DOHH2 (cell line): ENCODE measurements around the gene WDFY4.

Source experiments
- H3F3A ChIP-seq: fragments of 200-600 bp; sonication (generic), shearing (Covaris generic); 2 replicates; pipeline ENCODE4 v1.6.0; 2016; ENCODE audit warnings: antibody characterized with exemption, mild to moderate bottlenecking; ENCODE audit not compliant: control insufficient read depth, insufficient read depth
- H3K27ac ChIP-seq: fragments of 200-600 bp; sonication (generic); 2 replicates; pipeline ENCODE4 v1.5.1; 2014; ENCODE audit warnings: low read depth, mild to moderate bottlenecking, low read length, moderate library complexity
- H3K27me3 ChIP-seq: fragments of 200-600 bp; sonication (generic); 2 replicates; pipeline ENCODE4 v1.6.1; 2014; ENCODE audit warnings: mild to moderate bottlenecking, low read length, mixed read lengths; ENCODE audit not compliant: control insufficient read depth
- H3K36me3 ChIP-seq: fragments of 200-600 bp; sonication (generic); 2 replicates; pipeline ENCODE4 v1.6.1; 2014; ENCODE audit warnings: mild to moderate bottlenecking, low read length, moderate library complexity, mixed read lengths; ENCODE audit not compliant: control insufficient read depth
- H3K4me1 ChIP-seq: fragments of 200-600 bp; sonication (generic); 2 replicates; pipeline ENCODE4 v1.6.1; 2014; ENCODE audit warnings: mild to moderate bottlenecking, low read length, mixed read lengths; ENCODE audit not compliant: control insufficient read depth
- H3K4me2 ChIP-seq: fragments of 200-600 bp; sonication (generic); 2 replicates; pipeline ENCODE4 v1.6.0; 2014; ENCODE audit warnings: mild to moderate bottlenecking, low read length, moderate library complexity
- H3K4me3 ChIP-seq: fragments of 200-600 bp; sonication (generic); 2 replicates; pipeline ENCODE4 v1.5.1; 2014; ENCODE audit warnings: mild to moderate bottlenecking, low read length, mixed read lengths
- H3K79me2 ChIP-seq: fragments of 200-600 bp; sonication (generic); 2 replicates; pipeline ENCODE4 v1.6.1; 2014; ENCODE audit warnings: mild to moderate bottlenecking, low read length, mixed read lengths; ENCODE audit not compliant: control insufficient read depth
- H3K9me2 ChIP-seq: fragments of 200-600 bp; sonication (generic); replicated peaks from 2 replicates; pipeline ENCODE4 v1.6.1; 2014; ENCODE audit warnings: mild to moderate bottlenecking, low read length, mixed read lengths; ENCODE audit not compliant: control insufficient read depth
- H3K9me3 ChIP-seq: fragments of 200-600 bp; sonication (generic); 2 replicates; pipeline ENCODE4 v1.6.1; 2014; ENCODE audit warnings: antibody characterized with exemption, low read length, mixed read lengths; ENCODE audit not compliant: control insufficient read depth, insufficient read depth
- H4K20me1 ChIP-seq: fragments of 200-600 bp; sonication (generic); 2 replicates; pipeline ENCODE4 v1.6.0; 2014; ENCODE audit warnings: low read depth, mild to moderate bottlenecking, antibody characterized with exemption, low read length, moderate library complexity; ENCODE audit not compliant: control insufficient read depth, insufficient read depth
- CTCF ChIP-seq: fragments of 200-600 bp; sonication (generic); IDR thresholded peaks from one replicate; pipeline ENCODE4 v1.5.1; 2014; ENCODE audit warnings: antibody characterized with exemption, mild to moderate bottlenecking, low read depth, low read length; ENCODE audit not compliant: poor library complexity, severe bottlenecking
- EZH2phosphoT487 ChIP-seq: fragments of 200-600 bp; sonication (generic); IDR thresholded peaks from 2 replicates; pipeline ENCODE4 v1.6.1; 2017; ENCODE audit warnings: borderline replicate concordance, mild to moderate bottlenecking, antibody characterized with exemption, low read length, moderate library complexity, mixed read lengths

Gene WDFY4

GRCh38 chr10:48778193-48778857, 93.7 kb downstream of the WDFY4 start:
- no peaks in the 10 kb centered on the region for H3K27me3 ChIP-seq

GRCh38 chr10:48779077-48779476, 94.4 kb downstream of the WDFY4 start:
- Histone ChIP-seq H3K27me3 (no peaks in the 10 kb centered on the region), H3K36me3 (peaks cover 78% of the 10 kb centered on the region)

More at GRCh38 chr10:48778193-48778857, 93.7 kb downstream of the WDFY4 start:
- no peaks in the 10 kb centered on the region for H3K79me2 ChIP-seq
- H3K4me3 ChIP-seq: no peak overlapping the region
- TF ChIP-seq CTCF (no peak), EZH2phosphoT487 (no peak)
- H3K4me1 ChIP-seq: no peaks in the 10 kb centered on the region
- H3K36me3 ChIP-seq: peaks cover 81% of the 10 kb centered on the region
- H4K20me1 ChIP-seq: no peaks in the 10 kb centered on the region
- H3K9me3 ChIP-seq: no peaks in the 10 kb centered on the region
- no peaks in the 10 kb centered on the region for H3F3A ChIP-seq
- no peak overlapping the region for H3K27ac ChIP-seq
- H3K9me2 ChIP-seq: no peaks in the 10 kb centered on the region
- H3K4me2 ChIP-seq: no peak overlapping the region

GRCh38 chr10:48779546-48780152, 95.0 kb downstream of the WDFY4 start:
- no peaks in the 10 kb centered on the region for H3K27me3 ChIP-seq

More at GRCh38 chr10:48779077-48779476, 94.4 kb downstream of the WDFY4 start:
- no peaks in the 10 kb centered on the region for H4K20me1 ChIP-seq
- no peak overlapping the region for H3K27ac ChIP-seq
- no peaks in the 10 kb centered on the region for H3K9me3 ChIP-seq
- no peaks in the 10 kb centered on the region for H3K4me1 ChIP-seq
- no peaks in the 10 kb centered on the region for H3K79me2 ChIP-seq
- H3K4me3 ChIP-seq: no peak overlapping the region
- H3K4me2 ChIP-seq: no peak overlapping the region
- no peaks in the 10 kb centered on the region for H3K9me2 ChIP-seq
- TF ChIP-seq CTCF (no peak), EZH2phosphoT487 (no peak)
- H3F3A ChIP-seq: no peaks in the 10 kb centered on the region

More at GRCh38 chr10:48779546-48780152, 95.0 kb downstream of the WDFY4 start:
- TF ChIP-seq CTCF: no peak
- TF ChIP-seq EZH2phosphoT487: no peak
- Histone ChIP-seq H3K4me3 (no peak overlapping the region), H3K36me3 (peaks cover 73% of the 10 kb centered on the region), H3K4me2 (no peak overlapping the region), H3K9me3 (no peaks in the 10 kb centered on the region), H4K20me1 (no peaks in the 10 kb centered on the region), H3K9me2 (no peaks in the 10 kb centered on the region), H3K79me2 (no peaks in the 10 kb centered on the region), H3K27ac (no peak overlapping the region), H3F3A (no peaks in the 10 kb centered on the region), H3K4me1 (no peaks in the 10 kb centered on the region)
